Activated naive CD4-positive, alpha-beta T cell treated with anti-CD3 and anti-CD28 coated beads, Interleukin-2, amount 50 U/mL, for 72 hours (primary cell): ENCODE data around the gene FGD4. TPM values are rescaled to one million over a fixed set of nuclear protein-coding genes. Genes with fewer than 3 reads are reported as not detected.
"Not testable (repeated sequence)": the region's sequence is repeated elsewhere in the genome, so short reads cannot be mapped to it uniquely, and the experiment has no call there.

Experiments used
- ATAC-seq, 2 donors: fragments of 150-1000 bp; cut with Tn5 transposase; 2 replicates each; pipeline ENCODE4 v1.10.0; 2021; ENCODE audit warnings: mild to moderate bottlenecking in 2 of 2, moderate library complexity in 2 of 2
- DNase-seq, 2 donors: peaks; one replicate each; pipeline ENCODE4 v3.0.0; 2021 to 2022; ENCODE audit warnings: low spot score in 2 of 2
- H3K27ac Mint-ChIP-seq, 2 donors: one replicate each; pipeline ENCODE4 v1.8.0; 2022; ENCODE audit warnings: mild to moderate bottlenecking in 2 of 2, mixed read lengths in 2 of 2
- H3K36me3 Mint-ChIP-seq, 2 donors: one replicate each; pipeline ENCODE4 v1.8.0; 2022; ENCODE audit warnings: mixed read lengths in 2 of 2
- H3K9me3 Mint-ChIP-seq, 2 donors: one replicate each; pipeline ENCODE4 v1.8.0; 2022; ENCODE audit warnings: mixed read lengths in 2 of 2
- total RNA-seq, 2 donors: library from RNA; stranded (reverse); gene quantifications; one replicate each; pipeline ENCODE4 v1.2.3, GENCODE V29; 2022

Gene FGD4
- total RNA-seq, 2 donors from 2014 or later = 0.11 to 0.66 TPM

- no peaks in the 10 kb centered on the region for H3K9me3 Mint-ChIP-seq
- H3K36me3 Mint-ChIP-seq = no peaks in the 10 kb centered on the region
- H3K27ac Mint-ChIP-seq = no peak overlapping the region
- DNase-seq (no peak), ATAC-seq (no peak)
These were observed 99.7 kb downstream of the FGD4 start for GRCh38 chr12:32499048-32499447.

- Mint-ChIP-seq H3K36me3 (no peaks in the 10 kb centered on the region), H3K27ac (no peak overlapping the region), H3K9me3 (no peaks in the 10 kb centered on the region)
- no peak for ATAC-seq
- no peak for DNase-seq
These were observed 102.5 kb downstream of the FGD4 start for GRCh38 chr12:32501835-32502333.

- DNase-seq (no peak), ATAC-seq (no peak)
- H3K27ac Mint-ChIP-seq = no peak overlapping the region
- no peaks in the 10 kb centered on the region for H3K9me3 Mint-ChIP-seq
- H3K36me3 Mint-ChIP-seq = no peaks in the 10 kb centered on the region
These were observed 103.5 kb downstream of the FGD4 start for GRCh38 chr12:32502693-32503502.

- ATAC-seq = no peak
- Mint-ChIP-seq H3K36me3 (no peaks in the 10 kb centered on the region), H3K27ac (no peak overlapping the region), H3K9me3 (no peaks in the 10 kb centered on the region)
- no peak for DNase-seq
These were observed 104.4 kb downstream of the FGD4 start for GRCh38 chr12:32503730-32504129.

- H3K27ac Mint-ChIP-seq = no peak overlapping the region
- no peaks in the 10 kb centered on the region for H3K9me3 Mint-ChIP-seq
- H3K36me3 Mint-ChIP-seq = no peaks in the 10 kb centered on the region
- no peak for ATAC-seq
- DNase-seq = no peak
These were observed 105.2 kb downstream of the FGD4 start for GRCh38 chr12:32504591-32504990.

- DNase-seq (no peak), ATAC-seq (no peak)
- no peaks in the 10 kb centered on the region for H3K9me3 Mint-ChIP-seq
- H3K27ac Mint-ChIP-seq = no peak overlapping the region
- no peaks in the 10 kb centered on the region for H3K36me3 Mint-ChIP-seq
These were observed 105.9 kb downstream of the FGD4 start for GRCh38 chr12:32505067-32505945.

- H3K36me3 Mint-ChIP-seq, DNase-seq, ATAC-seq, H3K27ac Mint-ChIP-seq, H3K9me3 Mint-ChIP-seq: not testable (repeated sequence)
These were observed 108.0 kb downstream of the FGD4 start for GRCh38 chr12:32507096-32507941.

GRCh38 chr12:32507942-32508320 is 108.6 kb downstream of the FGD4 start:
- Mint-ChIP-seq H3K36me3 (no peaks in the 10 kb centered on the region), H3K9me3 (no peaks in the 10 kb centered on the region), H3K27ac (no peak overlapping the region)
- DNase-seq = no peak
- no peak for ATAC-seq

GRCh38 chr12:32508626-32509025 is 109.3 kb downstream of the FGD4 start:
- no peak for ATAC-seq
- no peaks in the 10 kb centered on the region for H3K9me3 Mint-ChIP-seq
- DNase-seq = no peak
- H3K36me3 Mint-ChIP-seq = no peaks in the 10 kb centered on the region
- H3K27ac Mint-ChIP-seq = no peak overlapping the region

- Mint-ChIP-seq H3K27ac (no peak overlapping the region), H3K36me3 (no peaks in the 10 kb centered on the region), H3K9me3 (no peaks in the 10 kb centered on the region)
- ATAC-seq (no peak), DNase-seq (no peak)
These were observed 110.2 kb downstream of the FGD4 start for GRCh38 chr12:32509328-32510091.

GRCh38 chr12:32511976-32512375 is 112.6 kb downstream of the FGD4 start:
- not testable (repeated sequence) for H3K9me3 Mint-ChIP-seq

GRCh38 chr12:32512379-32512778 is 113.0 kb downstream of the FGD4 start:
- H3K27ac Mint-ChIP-seq = no peak overlapping the region
- ATAC-seq (no peak), DNase-seq (no peak)
- H3K9me3 Mint-ChIP-seq = no peaks in the 10 kb centered on the region
- no peaks in the 10 kb centered on the region for H3K36me3 Mint-ChIP-seq

More at GRCh38 chr12:32511976-32512375, 112.6 kb downstream of the FGD4 start:
- not testable (repeated sequence) for ATAC-seq, H3K27ac Mint-ChIP-seq, H3K36me3 Mint-ChIP-seq, DNase-seq

- H3K9me3 Mint-ChIP-seq = no peaks in the 10 kb centered on the region
- ATAC-seq (no peak), DNase-seq (no peak)
- H3K27ac Mint-ChIP-seq = no peak overlapping the region
- no peaks in the 10 kb centered on the region for H3K36me3 Mint-ChIP-seq
These were observed 113.6 kb downstream of the FGD4 start for GRCh38 chr12:32512910-32513309.

GRCh38 chr12:32515137-32515873 is 115.9 kb downstream of the FGD4 start:
- DNase-seq (no peak), ATAC-seq (no peak)
- no peaks in the 10 kb centered on the region for H3K9me3 Mint-ChIP-seq
- no peaks in the 10 kb centered on the region for H3K36me3 Mint-ChIP-seq
- no peak overlapping the region for H3K27ac Mint-ChIP-seq

- H3K9me3 Mint-ChIP-seq = no peaks in the 10 kb centered on the region
- H3K36me3 Mint-ChIP-seq = no peaks in the 10 kb centered on the region
- ATAC-seq (no peak), DNase-seq (no peak)
- H3K27ac Mint-ChIP-seq = no peak overlapping the region
These were observed 116.9 kb downstream of the FGD4 start for GRCh38 chr12:32516230-32516629.
